HG02610 (cell line): ENCODE results near the gene SP9.
"Not testable (repeated sequence)": the region's sequence is repeated elsewhere in the genome, so short reads cannot be mapped to it uniquely, and the experiment has no call there.

Experiments
- ATAC-seq: cut with Tn5 transposase; IDR thresholded peaks from one replicate; pipeline ENCODE4 v1.9.1; 2021; ENCODE audit warnings: mild to moderate bottlenecking, moderate library complexity; ENCODE audit not compliant: unreplicated experiment

Gene SP9

DNA sequence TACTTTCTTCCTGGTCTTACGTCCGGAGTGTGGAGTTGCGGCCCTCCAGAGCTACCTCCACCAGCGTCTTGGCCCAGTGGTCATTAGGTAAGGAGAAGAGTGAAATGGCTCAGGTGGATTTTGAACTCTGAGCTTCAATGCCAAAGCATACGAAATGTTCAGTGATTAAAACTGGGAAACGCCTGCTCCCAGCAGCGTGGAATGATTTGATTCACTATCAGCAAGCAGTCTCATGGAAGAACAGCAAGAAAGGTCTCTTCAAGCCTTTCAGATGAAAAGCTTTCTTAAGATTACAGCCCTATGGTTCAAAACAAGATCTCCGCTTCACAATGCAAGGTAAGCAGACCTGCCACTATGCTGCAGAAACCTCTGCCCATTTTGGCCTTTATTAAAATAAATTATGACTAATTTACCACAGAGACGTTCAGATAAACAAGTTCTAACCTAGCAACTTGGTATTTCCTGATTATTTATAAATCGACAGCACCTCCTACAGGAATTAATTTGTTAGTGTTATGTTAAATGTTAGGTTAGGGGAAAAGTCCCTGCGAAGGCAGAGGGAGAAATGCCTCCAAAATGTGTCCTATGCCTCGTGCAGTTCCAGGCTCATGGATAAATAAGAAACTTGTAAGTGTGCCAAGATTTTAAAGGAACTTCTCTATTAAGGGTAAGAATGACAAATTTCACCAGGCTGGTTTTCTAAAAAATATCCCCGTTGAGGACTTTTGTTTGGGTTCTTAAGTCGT is 10.1 kb downstream of the SP9 start:
- no peak for ATAC-seq

DNA sequence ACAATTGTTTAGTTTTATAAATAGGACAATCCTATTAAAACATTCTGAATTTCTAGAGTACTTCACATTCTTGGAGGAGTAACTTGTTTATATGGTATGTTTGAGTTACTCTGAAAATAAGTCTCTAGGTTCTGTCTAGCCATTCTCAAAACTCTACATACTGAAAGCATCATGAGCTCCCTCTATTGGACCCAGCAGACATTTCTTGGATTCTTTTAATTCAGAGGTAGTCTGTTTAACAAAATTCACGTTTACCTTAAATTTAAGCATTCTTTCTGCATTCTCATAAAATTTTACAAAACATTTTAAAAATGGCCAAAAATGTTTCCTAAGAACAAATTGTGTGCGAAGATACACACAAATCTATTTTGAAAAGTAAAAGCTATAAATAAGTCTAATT is 15.3 kb downstream of the SP9 start:
- ATAC-seq, result no peak

DNA sequence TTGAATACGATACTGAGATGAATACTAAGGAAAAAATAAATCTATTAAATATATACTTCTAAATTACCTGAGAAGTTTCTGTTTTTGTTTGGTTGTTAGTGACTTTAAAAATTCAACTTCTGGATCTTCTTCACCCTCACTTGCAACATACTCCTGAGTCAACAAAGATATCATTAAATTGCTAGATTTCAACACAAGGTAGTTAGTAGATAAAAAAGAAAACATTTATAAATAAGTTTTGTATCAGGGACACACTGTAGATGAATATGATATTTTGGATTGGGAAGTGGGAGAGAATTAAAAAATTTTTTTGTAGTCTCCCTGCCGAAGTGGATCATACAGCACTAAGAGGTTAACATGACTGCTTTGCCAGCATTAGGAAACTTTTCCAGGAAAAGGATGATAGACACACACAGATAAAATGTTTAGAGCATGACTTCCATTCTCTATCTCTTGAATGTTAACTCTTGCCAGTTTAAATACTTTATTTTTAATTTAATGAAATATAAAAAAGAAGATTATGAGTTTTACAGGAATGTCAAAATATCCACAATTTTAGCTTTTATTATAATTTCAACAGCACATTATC is 15.9 kb downstream of the SP9 start:
- ATAC-seq, result no peak

DNA sequence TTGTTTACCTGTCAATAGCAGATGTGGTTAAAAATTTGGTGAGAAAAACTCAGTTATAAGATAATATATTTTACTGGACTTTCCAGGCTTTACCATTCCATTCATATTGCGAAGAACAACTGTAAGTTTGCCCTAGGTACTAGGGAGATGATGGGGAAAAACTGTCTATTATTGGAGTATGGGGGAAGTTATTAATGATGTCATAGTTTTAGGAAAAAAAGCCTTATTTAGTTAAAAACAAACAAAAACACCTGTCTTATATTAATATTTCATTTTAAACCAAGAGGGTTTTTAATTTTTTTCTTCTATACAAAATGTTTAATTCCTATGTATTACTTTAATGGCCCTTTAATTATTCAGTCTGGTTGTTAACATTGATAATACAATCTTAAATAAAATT is 18.2 kb downstream of the SP9 start:
- ATAC-seq, result no peak

DNA sequence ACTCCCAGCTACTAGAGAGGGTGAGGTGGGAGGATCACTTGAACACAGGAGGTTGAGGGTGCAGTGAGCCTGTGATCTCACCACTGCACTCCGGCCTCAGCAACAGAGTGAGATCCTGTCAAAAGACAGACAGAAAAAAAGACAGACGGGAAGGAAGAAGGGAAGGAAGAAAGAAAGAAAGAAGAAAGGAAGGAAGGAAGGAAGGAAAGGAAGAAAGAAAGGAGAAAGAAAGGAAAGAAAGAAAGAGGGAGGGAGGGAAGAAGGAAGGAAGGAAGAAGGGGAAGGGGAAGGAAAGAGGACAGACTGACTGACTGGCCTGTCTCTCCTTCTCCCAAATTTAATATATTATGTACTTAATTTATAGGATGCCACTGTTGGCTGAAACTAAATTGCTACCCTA is 21.6 kb downstream of the SP9 start:
- ATAC-seq, result no peak

DNA sequence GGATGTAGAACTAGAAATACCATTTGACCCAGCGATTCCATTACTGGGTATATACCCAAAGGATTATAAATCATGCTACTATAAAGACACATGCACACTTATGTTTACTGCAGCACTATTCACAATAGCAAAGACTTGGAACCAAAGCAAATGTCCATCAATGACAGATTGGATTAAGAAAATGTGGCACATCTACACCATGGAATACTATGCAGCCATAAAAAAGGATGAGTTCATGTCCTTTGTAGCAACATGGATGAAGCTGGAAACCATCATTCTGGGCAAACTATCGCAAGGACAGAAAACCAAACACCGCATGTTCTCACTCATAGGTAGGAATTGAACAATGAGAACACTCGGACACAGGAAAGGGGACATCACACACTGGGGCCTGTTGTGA is 24.9 kb downstream of the SP9 start:
- ATAC-seq, result not testable (repeated sequence)

DNA sequence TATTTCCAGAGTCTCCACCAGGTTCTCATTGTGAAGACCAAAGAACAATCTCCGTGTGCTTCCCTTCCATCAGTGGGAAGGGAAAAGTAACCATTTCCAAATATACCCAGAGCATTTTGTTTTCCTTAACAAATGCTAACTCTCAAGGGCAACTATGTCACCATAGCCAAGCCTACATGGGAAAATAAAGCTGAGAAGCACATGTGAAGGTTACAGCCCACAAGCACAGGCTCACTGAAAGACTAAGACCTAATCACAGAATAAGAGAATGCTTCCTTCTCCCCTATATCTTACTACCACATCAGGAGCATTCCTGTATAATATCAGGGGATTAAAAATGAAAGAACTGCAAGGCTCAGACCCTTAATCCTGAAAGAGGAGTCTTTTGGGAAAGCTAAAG is 28.2 kb downstream of the SP9 start:
- no peak for ATAC-seq

DNA sequence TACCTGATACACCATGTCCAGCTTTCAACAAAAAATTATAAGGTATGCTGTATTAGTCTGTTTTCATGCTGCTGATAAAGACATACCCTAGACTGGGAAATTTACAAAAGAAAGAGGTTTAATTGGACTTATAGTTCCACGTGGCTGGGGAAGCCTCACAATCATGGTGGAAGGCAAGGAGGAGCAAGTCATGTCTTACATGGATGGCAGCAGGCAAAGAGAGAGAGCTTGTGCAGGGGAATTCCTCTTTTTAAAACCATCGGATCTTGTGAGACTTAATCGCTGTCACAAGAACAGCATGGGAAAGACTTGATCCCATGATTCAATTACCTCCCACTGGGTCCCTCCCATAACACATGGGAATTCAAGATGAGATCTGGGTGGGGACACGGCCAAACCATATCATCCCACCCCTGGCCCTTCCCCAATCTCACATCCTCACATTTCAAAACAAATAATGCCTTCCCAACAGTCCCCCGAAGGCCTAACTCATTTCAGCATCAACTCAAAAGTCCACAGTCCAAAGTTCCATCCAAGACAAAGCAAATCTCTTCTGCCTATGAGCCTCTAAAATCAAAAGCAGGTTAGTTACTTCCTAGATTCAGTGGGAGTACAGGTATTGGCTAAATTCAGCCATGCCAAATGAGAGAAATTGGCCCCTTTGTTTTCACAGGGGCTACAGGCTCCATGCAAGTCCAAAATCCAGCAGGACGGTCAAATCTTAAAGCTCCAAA is 28.9 kb downstream of the SP9 start:
- ATAC-seq, result not testable (repeated sequence)

DNA sequence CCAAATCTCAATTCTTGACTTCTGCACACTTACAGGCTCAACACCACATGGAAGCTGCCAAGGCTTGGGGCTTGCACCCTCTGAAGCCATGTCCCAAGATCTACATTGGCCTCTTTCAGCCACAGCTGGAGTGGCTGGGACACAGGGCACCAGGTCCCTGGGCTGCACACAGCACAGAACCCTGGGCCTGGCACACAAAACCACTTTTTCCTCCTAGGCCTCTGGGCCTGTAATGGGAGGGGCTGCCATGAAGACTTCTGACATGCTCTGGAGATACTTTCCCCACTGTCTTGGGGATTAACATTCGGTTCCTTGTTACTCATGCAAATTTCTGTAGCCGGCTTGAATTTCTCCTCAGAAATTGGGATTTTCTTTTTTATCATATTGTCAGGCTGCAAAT is 29.9 kb downstream of the SP9 start:
- ATAC-seq, result no peak

DNA sequence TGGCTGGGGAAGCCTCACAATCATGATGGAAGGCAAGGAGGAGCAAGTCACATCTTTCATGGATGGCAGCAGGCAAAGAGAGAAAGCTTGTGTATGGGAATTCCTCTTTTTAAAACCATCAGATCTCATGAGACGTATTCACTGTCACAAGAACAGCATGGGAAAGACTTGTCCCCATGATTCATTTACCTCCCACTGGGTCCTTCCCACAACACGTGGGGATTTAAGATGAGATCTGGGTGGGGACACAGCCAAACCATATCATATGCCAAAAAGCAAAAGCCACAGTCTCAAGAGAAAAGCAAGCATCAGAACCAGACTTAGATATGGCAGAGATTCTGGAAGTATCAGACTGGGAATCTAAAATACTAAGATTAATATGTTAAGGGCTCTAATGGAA is 30.8 kb downstream of the SP9 start:
- ATAC-seq, result no peak

DNA sequence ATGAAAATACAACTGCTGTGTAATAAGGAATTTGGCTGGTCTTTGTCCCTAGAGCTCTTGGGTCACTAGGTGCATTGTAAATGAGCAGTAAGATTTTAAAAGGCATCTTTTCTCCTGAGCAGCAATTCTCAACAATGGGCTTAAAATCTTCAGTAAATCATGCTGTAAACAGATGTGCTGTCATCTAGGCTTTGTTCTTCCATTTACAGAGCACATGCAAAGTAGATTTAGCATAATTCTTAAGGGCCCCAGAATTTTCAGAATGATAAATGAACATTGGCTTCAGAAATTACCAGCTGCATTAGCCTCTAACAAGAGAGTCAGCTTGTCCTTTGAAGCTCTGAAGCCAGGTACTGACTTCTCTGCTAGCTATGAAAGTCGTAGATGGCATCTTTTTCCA is 33.9 kb downstream of the SP9 start:
- ATAC-seq, result no peak

DNA sequence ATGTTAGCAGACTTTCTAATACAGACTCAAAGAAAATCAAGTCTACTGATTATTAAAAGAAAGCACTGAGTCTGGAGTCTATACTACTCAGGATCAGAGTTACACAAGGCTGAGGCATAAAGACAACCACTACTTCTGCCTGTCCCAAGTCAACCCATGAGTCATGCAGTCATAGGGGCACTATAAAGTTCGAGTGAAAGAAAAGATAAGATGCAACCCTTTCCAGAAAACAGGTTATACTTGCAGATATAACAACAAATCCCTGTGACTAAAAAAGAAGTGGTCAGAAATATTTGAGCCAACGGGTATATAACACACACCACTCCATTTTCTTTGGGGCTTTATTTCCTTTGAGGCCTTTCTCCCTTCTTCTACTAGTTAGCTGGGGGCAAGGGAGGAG is 42.2 kb downstream of the SP9 start:
- no peak for ATAC-seq

DNA sequence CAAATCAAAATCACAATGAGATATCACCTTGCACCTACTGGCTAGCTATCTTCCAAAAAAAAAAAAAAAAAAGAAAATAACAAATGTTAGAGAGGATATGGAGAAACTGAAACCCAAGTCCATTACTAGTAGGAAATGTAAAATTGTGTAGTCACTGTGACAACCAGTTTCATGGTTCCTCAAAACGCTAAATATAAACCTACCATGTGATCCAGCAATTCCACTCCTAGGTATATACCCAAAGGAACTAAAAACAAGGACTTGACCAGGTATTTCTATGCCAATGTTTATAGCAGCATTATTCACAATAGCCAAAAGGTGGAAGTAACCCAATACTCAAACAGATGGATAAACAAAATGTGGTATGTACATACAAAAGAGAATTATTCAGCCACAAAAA is 49.0 kb downstream of the SP9 start:
- no peak for ATAC-seq

DNA sequence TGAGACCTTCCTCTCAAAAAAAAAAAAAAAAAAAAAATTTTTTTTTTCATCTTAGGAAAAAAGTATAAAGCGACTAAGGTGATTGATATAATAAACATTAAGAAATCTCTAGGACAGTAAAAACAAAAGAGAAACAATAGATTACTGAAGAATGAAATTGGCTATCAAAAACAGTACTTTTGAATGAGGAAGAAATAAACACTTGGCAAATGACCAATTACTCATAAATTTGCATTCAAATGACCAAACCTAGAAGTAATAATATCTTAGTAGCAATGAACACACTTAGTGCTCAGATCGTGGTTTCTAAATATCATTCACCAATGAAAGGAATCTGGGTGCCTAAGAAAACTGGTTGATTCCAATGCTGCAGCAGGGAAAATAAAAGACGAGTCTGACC is 50.4 kb downstream of the SP9 start:
- no peak for ATAC-seq
